Ovary (tissue), 9 donors: Measurements from ENCODE around the gene CYTH2. TPM values are rescaled to one million over a fixed set of nuclear protein-coding genes. Genes with fewer than 3 reads are reported as not detected.

ENCODE experiments used
- DNase-seq, 5 donors: peaks; one replicate each; pipeline ENCODE4 v3.0.0-alpha.2; 2019 to 2020
- H3K27ac ChIP-seq, 2 donors: fragments of 200-600 bp; one replicate each; pipeline versions ENCODE4 v1.5.1 to v1.8.0; 2019 to 2022
- H3K27me3 ChIP-seq: fragments of 200-600 bp; one replicate; pipeline ENCODE4 v1.8.0; 2022
- H3K36me3 ChIP-seq: fragments of 200-600 bp; sonication (generic); one replicate; pipeline ENCODE4 v1.5.1; 2019
- H3K4me1 ChIP-seq: one replicate; pipeline ENCODE4 v1.8.1; 2013; ENCODE audit warnings: mild to moderate bottlenecking, moderate library complexity; ENCODE audit not compliant: insufficient read depth
- H3K4me3 ChIP-seq: fragments of 200-600 bp; sonication (generic); one replicate; pipeline ENCODE4 v1.5.1; 2017
- H3K9me3 ChIP-seq, 2 donors: fragments of 200-600 bp in 1 of 2; sonication (generic) in 1 of 2; one replicate each; pipeline versions ENCODE4 v1.5.1 to v1.8.1; 2013 to 2019; ENCODE audit warnings: mild to moderate bottlenecking in 1 of 2, moderate library complexity in 1 of 2
- CTCF ChIP-seq, 3 donors: fragments of 450-650 bp in 2 of 3; fragments of 200-600 bp in 1 of 3; IDR thresholded peaks; one replicate each; pipeline versions ENCODE4 v1.5.1 to v1.8.0; 2016 to 2022; ENCODE audit warnings: antibody characterized with exemption in 3 of 3, mild to moderate bottlenecking in 1 of 3
- EP300 ChIP-seq: sonication (generic); formaldehyde crosslinking; IDR thresholded peaks from one replicate; pipeline ENCODE4 v1.6.1; 2017; ENCODE audit warnings: antibody characterized with exemption
- POLR2A ChIP-seq: fragments of 450-650 bp; IDR thresholded peaks from one replicate; pipeline ENCODE4 v1.6.1; 2017; ENCODE audit warnings: antibody characterized with exemption, mild to moderate bottlenecking, moderate library complexity
- WGBS, 3 donors: extraction: QIAGEN DNeasy Blood & Tissue Kit in 1 of 3; methylation state at CpG; one replicate each; pipeline versions ENCODE4 v1.1.5 to v1.1.7; 2013 to 2017; 5-methylcytosine and 5-hydroxymethylcytosine counted together
- intact Hi-C, 4 donors: fragments of 100-400 bp; cut with DNase I; formaldehyde crosslinking; loops; one replicate each; pipeline versions ENCODE4 v1.11.0 to v1.15.1; 2022 to 2023
- polyA plus RNA-seq, 2 donors: library from polyadenylated mRNA; stranded (reverse); fragments of 200-250 nt in 1 of 2; fragments of 350-450 nt in 1 of 2; fragmentation: Illumina TruSeq in 1 of 2; extraction: RNeasy Lipid Tissue Mini Kit (QIAGEN cat#74804) in 1 of 2; gene quantifications; one replicate each; pipeline ENCODE4 v1.2.3, GENCODE V29; 2013 to 2014
- total RNA-seq, 7 donors: library from RNA; depleted of rRNA in 2 of 7; stranded (reverse); fragments of >200 nt in 2 of 7; fragmentation: NEBNext Ultra II Directional in 3 of 7; extraction: Animal tissue kit (Norgen Biotek cat#: 25700) in 3 of 7; gene quantifications; one replicate each; pipeline versions ENCODE4 v1.1.0 to v1.2.4, GENCODE V29; 2016 to 2023
- donor health status: DM: no; HTN: no; CAD: no; lungs with moderate emphysema.
- donor health status: DM: no; HTN: no; CAD: no.
- donor health status: Bipolar disorder and iron deficiency.
- donor health status: DM: yes; HTN: yes; CAD: no.
- donor health status: DM: no; HTN: no; CAD: no.
- donor health status: DM: yes; HTN: yes; CAD: no.

CYTH2 gene
- total and polyA plus RNA-seq, 9 donors: 27.6 to 66.5 (median 49.4) TPM

- TF ChIP-seq POLR2A (no peak), CTCF (IDR thresholded peaks at IDR 0.05) (no peak)
- intact Hi-C loops: no loop called here
- H3K27ac ChIP-seq: no peak overlapping the region
- WGBS, 3 donors: 32 to 66% (median 45%) methylated on average over 46 to 60 of the region's 60 CpGs
- peak in 1 of 5 donors; percentile 41 for DNase-seq
- H3K27me3 ChIP-seq: no peaks in the 10 kb centered on the region
- no peaks in the 10 kb centered on the region for H3K36me3 ChIP-seq
- H3K4me1 ChIP-seq: peaks cover 6% of the 10 kb centered on the region
- H3K4me3 ChIP-seq: no peak overlapping the region
- no peaks in the 10 kb centered on the region for H3K9me3 ChIP-seq
Observed at GRCh38 chr19:48443256-48443655, 25.9 kb upstream of the CYTH2 start.

DNA sequence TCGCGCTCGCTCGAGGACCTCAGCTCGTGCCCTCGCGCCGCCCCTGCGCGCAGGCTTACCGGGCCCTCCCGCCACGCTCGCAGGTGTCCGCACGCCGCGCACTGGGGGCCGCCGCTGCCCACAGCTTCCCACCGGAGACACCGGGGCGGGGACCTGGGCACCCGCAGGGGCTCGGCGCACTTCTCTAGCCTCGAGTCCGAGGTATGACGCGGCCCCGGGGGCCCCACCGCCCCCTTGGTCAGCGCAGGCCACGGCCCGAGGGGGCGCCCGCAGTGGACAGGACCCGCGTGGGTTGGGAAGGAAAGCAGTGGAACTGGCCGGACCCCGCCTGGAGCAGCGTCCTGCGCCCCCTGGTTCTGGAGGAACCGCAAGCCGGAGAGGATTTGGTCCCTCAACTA, 25.4 kb upstream of the CYTH2 start:
- no peaks in the 10 kb centered on the region for H3K27me3 ChIP-seq
- peaks cover 6% of the 10 kb centered on the region for H3K4me1 ChIP-seq
- H3K9me3 ChIP-seq: no peaks in the 10 kb centered on the region
- DNase-seq: peak in 1 of 5 donors; percentile 39
- no peaks in the 10 kb centered on the region for H3K36me3 ChIP-seq
- TF ChIP-seq POLR2A (no peak), CTCF (IDR thresholded peaks at IDR 0.05) (no peak)
- H3K4me3 ChIP-seq: no peak overlapping the region
- no peak overlapping the region for H3K27ac ChIP-seq
- intact Hi-C loops: no loop called here
- WGBS, 3 donors: 34 to 63% (median 60%) methylated on average over 14 to 45 of the region's 45 CpGs

DNA sequence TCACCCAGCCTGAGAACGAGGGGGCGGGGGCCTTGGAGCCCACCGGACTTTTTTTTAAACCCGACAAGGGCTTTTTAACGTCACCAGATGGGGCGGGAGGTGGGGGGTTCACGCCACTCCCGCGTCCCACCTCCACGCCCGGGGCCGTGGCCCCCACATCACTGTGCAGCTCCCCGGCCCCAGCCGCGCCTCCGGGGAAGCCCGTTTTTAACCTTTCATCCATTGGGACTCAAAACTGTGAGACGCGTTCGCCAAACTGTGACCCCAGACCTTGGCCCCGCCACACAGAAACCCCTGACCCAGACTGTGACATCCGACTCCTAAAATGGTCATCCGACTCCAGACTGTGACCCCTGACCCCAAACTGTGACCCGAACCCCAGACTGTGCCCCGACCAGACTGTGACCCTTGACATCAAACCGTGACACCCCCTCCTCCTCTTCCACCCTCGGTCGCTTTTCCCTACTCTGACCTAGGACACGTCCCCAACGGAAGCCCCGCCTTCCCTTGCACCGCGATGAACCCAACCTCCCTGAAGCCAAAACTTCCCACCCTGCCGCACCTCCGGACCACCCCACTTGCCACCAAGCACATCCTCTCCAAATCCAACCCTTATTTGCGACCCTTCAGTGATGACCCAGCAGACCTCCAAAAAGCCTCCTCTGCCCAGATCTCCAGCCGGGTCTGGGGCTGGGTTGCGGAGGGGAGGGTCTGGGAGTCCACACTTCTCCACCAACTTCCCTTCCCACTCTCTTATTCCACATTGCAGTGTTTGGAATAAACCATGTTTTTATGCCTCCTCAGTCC, 24.8 kb upstream of the CYTH2 start:
- peak in 2 of 5 donors; percentile 32 to 53 for DNase-seq
- 20 to 37% (median 30%) methylated on average over 38 of the region's 38 CpGs for WGBS, 3 donors

DNA sequence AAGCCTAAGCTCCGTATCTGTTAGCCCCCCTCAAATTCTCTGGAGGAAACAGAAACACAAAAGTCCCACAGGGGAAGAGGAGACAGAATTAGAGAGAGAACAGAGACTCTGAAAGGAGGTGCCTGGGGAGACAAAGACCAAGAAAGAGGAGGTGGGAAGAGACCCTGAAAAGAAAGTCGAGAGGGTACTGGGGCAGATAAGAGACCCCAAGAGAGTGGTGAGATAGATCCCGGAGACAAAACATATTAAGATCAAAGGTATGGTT, 24.3 kb upstream of the CYTH2 start:
- no peak for DNase-seq
- H3K4me3 ChIP-seq: peak overlapping the region; percentile 66
- H3K4me1 ChIP-seq: peaks cover 6% of the 10 kb centered on the region
- no peaks in the 10 kb centered on the region for H3K27me3 ChIP-seq
- TF ChIP-seq EP300: no peak
- TF ChIP-seq POLR2A: no peak
- no peak for TF ChIP-seq CTCF (IDR thresholded peaks at IDR 0.05)
- peak overlapping the region in 1 of 2 donors; percentile 85 for H3K27ac ChIP-seq
- intact Hi-C loops: no loop called here
- no peaks in the 10 kb centered on the region for H3K9me3 ChIP-seq
- no peaks in the 10 kb centered on the region for H3K36me3 ChIP-seq
- 11 to 21% (median 13%) methylated on average over 3 of the region's 3 CpGs for WGBS, 3 donors

More for the DNA sequence above, 24.8 kb upstream of the CYTH2 start:
- H3K36me3 ChIP-seq: no peaks in the 10 kb centered on the region
- no peak overlapping the region for H3K27ac ChIP-seq
- TF ChIP-seq EP300 (no peak), CTCF (IDR thresholded peaks at IDR 0.05) (no peak), POLR2A (no peak)
- intact Hi-C loops: no loop called here
- no peaks in the 10 kb centered on the region for H3K27me3 ChIP-seq
- H3K4me3 ChIP-seq: peak overlapping the region; percentile 66
- no peaks in the 10 kb centered on the region for H3K9me3 ChIP-seq
- peaks cover 6% of the 10 kb centered on the region for H3K4me1 ChIP-seq
